GM12872 (cell line): Measurements from ENCODE around the gene PPFIA1.

Experiments
- CTCF ChIP-seq: IDR thresholded peaks from 3 replicates; pipeline ENCODE4 v1.5.1; 2011; ENCODE audit warnings: low read depth, mild to moderate bottlenecking, low read length, moderate library complexity; ENCODE audit not compliant: insufficient read depth

The PPFIA1 gene

GRCh38 chr11:70299636-70300035 lies 29.1 kb downstream of the PPFIA1 start:
- TF ChIP-seq CTCF, result no peak

GRCh38 chr11:70301191-70301590 lies 30.7 kb downstream of the PPFIA1 start:
- no peak for TF ChIP-seq CTCF

GRCh38 chr11:70301721-70302418 lies 31.4 kb downstream of the PPFIA1 start:
- TF ChIP-seq CTCF, result no peak

- TF ChIP-seq CTCF, result no peak
Observed at GRCh38 chr11:70302419-70302752, 31.9 kb downstream of the PPFIA1 start.

DNA sequence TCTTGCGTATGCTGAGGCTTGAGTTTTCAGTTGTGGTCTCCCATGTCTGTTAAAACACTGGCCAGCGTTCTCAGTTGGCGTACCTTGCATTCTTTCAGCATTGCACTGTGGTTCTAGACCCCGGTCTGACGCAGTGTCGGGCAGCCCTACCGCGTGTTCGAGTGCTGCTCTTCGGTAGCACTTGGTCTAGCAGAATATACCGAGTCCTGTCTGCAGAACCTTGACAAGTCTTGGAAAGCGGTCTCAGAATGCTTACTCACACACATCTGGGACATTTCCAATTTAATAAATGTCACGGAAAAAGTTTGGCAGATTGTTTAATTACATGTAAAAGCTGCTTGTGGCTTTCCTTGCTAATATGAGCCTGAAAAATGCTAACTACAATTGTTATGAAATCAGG lies 32.6 kb downstream of the PPFIA1 start:
- no peak for TF ChIP-seq CTCF

DNA sequence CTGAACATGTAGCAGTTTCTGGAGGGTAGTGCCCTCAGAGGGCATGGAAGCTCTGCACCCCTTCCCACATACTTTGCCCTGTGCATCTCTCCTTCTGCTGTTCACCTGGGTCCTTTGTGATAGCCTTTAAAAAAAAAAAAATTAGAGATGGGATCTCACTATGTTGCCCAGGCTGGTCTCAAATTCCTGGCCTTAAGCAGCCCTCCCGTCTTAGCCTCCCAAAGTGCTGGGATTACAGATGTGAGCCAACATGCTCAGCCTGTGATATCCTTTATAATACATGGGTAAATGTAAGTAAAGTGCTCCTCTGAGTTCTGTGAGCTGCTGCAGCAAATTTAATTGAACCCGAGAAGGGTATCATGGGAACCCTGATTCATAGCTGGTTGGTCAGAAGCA lies 33.7 kb downstream of the PPFIA1 start:
- no peak for TF ChIP-seq CTCF

- TF ChIP-seq CTCF, result no peak
Observed at GRCh38 chr11:70305501-70305900, 35.0 kb downstream of the PPFIA1 start.
